ENCODE measurements around the gene LBHD1. TPM values are rescaled to one million over a fixed set of nuclear protein-coding genes. Genes with fewer than 3 reads are reported as not detected.

Gene LBHD1
- total and polyA plus RNA-seq, 2 of the 13 experiments (the other 11 are each of a cell fraction or from before 2014, with no cell fraction given): 3.2 to 3.7 TPM

- TF ChIP-seq GMEB1 (CRISPR knock-in tag; IDR thresholded peaks at IDR 0.05; ENCODE audit: borderline replicate concordance) (peak; percentile 75; the same call in 1 of the 2 replicates), HOXA7 (CRISPR knock-in tag; IDR thresholded peaks at IDR 0.05) (no peak), ELF1 (CRISPR knock-in tag; IDR thresholded peaks at IDR 0.05) (peak; percentile 95), EZH2 (conservative IDR thresholded peaks at IDR 0.05; ENCODE audit: low read depth, low read length) (no peak), MYC (CRISPR knock-in tag; IDR thresholded peaks at IDR 0.05; ENCODE audit: borderline replicate concordance) (peak; percentile 73; the same call in 1 of the 2 replicates), ESRRA (CRISPR knock-in tag; IDR thresholded peaks at IDR 0.05; ENCODE audit: low read depth) (no peak), ZNF512B (CRISPR knock-in tag; IDR thresholded peaks at IDR 0.05; ENCODE audit: borderline replicate concordance) (no peak), ZNF614 (CRISPR knock-in tag; IDR thresholded peaks at IDR 0.05; ENCODE audit: borderline replicate concordance) (peak; percentile 81), YEATS4 (CRISPR knock-in tag; IDR thresholded peaks at IDR 0.05; ENCODE audit: borderline replicate concordance) (peak; percentile 75; the same call in 1 of the 2 replicates), UBTF (CRISPR knock-in tag; IDR thresholded peaks at IDR 0.05) (peak; percentile 74), ZNF460 (CRISPR knock-in tag; IDR thresholded peaks at IDR 0.05; ENCODE audit: borderline replicate concordance) (no peak), GLI4 (CRISPR knock-in tag; IDR thresholded peaks at IDR 0.05; ENCODE audit: borderline replicate concordance) (no peak; the same call in 1 of the 2 replicates), ZNF547 (CRISPR knock-in tag; IDR thresholded peaks at IDR 0.05) (peak; percentile 62), HMGA1 (CRISPR knock-in tag; conservative IDR thresholded peaks at IDR 0.05) (no peak), PRPF4 (IDR thresholded peaks at IDR 0.05; ENCODE audit: low read depth, low read length, poor library complexity, severe bottlenecking) (no peak), DNMT3B (CRISPR knock-in tag; conservative IDR thresholded peaks at IDR 0.05) (no peak), ZNF550 (CRISPR knock-in tag; IDR thresholded peaks at IDR 0.05; ENCODE audit: borderline replicate concordance) (no peak), TEF (CRISPR knock-in tag; IDR thresholded peaks at IDR 0.05) (no peak)
Observed at GRCh38 chr11:62678770-62679696, 7.0 kb upstream of the LBHD1 start, which contains the start of gene UBXN1 (continued).

Data from HepG2 (cell line).